Fibroblast of lung (primary cell): ENCODE results near the gene IRF2BPL.

Experiments
- EZH2 ChIP-seq: IDR thresholded peaks from 2 replicates; pipeline ENCODE4 v1.5.1; 2012; ENCODE audit warnings: low read length, control low read depth, mild to moderate bottlenecking; ENCODE audit errors: missing control alignments
- TF ChIP-seq, protein P1 (sequence below), 2 donors: IDR thresholded peaks in 1 of 2; conservative IDR thresholded peaks in 1 of 2; 1 replicate in 1 of 2; 2 replicates in 1 of 2; pipeline ENCODE4 v1.5.1; 2011 to 2012; ENCODE audit warnings: low read length in 2 of 2, control low read depth in 1 of 2, inconsistent platforms in 1 of 2, low read depth in 1 of 2, mild to moderate bottlenecking in 1 of 2

DNA sequence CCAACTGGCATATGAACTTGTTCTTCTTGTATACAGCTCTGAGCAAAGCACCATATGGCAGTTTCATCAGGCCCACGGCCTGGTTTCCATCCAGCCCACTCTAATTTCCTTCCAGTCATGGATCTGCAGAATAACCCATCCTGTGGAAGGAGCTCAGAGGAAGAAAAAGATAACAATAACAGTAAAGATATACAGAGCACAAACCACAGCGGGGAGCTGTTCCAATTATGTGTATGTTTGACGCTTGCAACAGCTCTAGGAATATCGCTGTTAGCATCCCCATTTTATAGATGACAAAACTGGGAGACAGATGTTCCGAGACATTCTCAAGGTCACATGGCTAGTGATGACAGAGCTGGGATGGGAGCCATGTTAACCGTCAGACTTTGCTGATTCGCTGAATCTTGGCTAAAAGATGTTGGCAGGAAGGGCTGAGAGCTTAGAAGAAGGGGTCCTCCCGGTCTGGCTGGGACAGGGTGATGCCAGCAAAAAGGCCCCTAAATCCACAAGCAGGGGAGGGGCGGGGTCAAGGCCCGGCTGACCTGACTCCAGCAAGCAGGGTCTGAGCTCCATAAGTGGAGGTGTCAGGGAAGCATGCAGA lies 35.2 kb upstream of the IRF2BPL start:
- TF ChIP-seq, protein P1, sequence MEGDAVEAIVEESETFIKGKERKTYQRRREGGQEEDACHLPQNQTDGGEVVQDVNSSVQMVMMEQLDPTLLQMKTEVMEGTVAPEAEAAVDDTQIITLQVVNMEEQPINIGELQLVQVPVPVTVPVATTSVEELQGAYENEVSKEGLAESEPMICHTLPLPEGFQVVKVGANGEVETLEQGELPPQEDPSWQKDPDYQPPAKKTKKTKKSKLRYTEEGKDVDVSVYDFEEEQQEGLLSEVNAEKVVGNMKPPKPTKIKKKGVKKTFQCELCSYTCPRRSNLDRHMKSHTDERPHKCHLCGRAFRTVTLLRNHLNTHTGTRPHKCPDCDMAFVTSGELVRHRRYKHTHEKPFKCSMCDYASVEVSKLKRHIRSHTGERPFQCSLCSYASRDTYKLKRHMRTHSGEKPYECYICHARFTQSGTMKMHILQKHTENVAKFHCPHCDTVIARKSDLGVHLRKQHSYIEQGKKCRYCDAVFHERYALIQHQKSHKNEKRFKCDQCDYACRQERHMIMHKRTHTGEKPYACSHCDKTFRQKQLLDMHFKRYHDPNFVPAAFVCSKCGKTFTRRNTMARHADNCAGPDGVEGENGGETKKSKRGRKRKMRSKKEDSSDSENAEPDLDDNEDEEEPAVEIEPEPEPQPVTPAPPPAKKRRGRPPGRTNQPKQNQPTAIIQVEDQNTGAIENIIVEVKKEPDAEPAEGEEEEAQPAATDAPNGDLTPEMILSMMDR (conservative IDR thresholded peaks at IDR 0.05 in 1 of 2, IDR thresholded peaks at IDR 0.05 in 1 of 2; ENCODE audit: low read depth in 1 of 2, low read length in 2 of 2): no peak
- TF ChIP-seq EZH2: no peak
